SK-N-SH (cell line): ENCODE measurements around the gene CHST10. TPM values are rescaled to one million over a fixed set of nuclear protein-coding genes. Genes with fewer than 3 reads are reported as not detected.
"Not testable (repeated sequence)": the region's sequence is repeated elsewhere in the genome, so short reads cannot be mapped to it uniquely, and the experiment has no call there.

Experiments
- CTCF ChIA-PET: fragments of 300-600, 350-600 bp; formaldehyde crosslinking; extraction: SDS; loops from one replicate; lab custom pipeline; 2021; lab: Yijun Ruan, JAX
- POLR2A ChIA-PET: fragments of 350-600 bp; sonication (Branson Sonifier 250); formaldehyde crosslinking; extraction: SDS; loops from one replicate; lab custom pipeline; 2020; ENCODE audit warnings: antibody characterized with exemption, inconsistent platforms; lab: Yijun Ruan, JAX
- DNase-seq: peaks from one replicate; pipeline ENCODE4 v3.0.0; 2012
- H2AFZ ChIP-seq: fragments of 200-600 bp; sonication (generic); 2 replicates; pipeline ENCODE4 v1.8.1; 2016; ENCODE audit warnings: antibody characterized with exemption, mild to moderate bottlenecking, low read depth
- H3F3A ChIP-seq: fragments of 200-600 bp; sonication (generic); replicated peaks from 2 replicates; pipeline ENCODE3; 2016; ENCODE audit warnings: antibody characterized with exemption, mild to moderate bottlenecking; ENCODE audit not compliant: insufficient read depth
- H3K27ac ChIP-seq, 2 experiments: fragments of 200-500 bp in 1 of 2; fragments of 200-600 bp in 1 of 2; sonication (Bioruptor generic) in 1 of 2; sonication (generic), shearing (Covaris generic) in 1 of 2; 2 replicates each; pipeline versions ENCODE4 v1.5.1 to v1.6.1; 2014 to 2016; ENCODE audit warnings: low read depth in 2 of 2, inconsistent platforms in 1 of 2, low read length in 1 of 2, mild to moderate bottlenecking in 1 of 2, mixed read lengths in 1 of 2
- H3K27me3 ChIP-seq: fragments of 200-600 bp; sonication (generic), shearing (Covaris generic); 2 replicates; pipeline ENCODE4 v1.6.1; 2016; ENCODE audit warnings: mixed run types; ENCODE audit not compliant: insufficient read depth
- H3K36me3 ChIP-seq, 2 experiments: fragments of 200-500 bp in 1 of 2; fragments of 200-600 bp in 1 of 2; sonication (Bioruptor generic) in 1 of 2; sonication (generic) in 1 of 2; replicated peaks in 1 of 2; 2 replicates each; pipeline versions ENCODE3 to v1.5.1; 2014 to 2016; ENCODE audit warnings: low read length in 1 of 2, mild to moderate bottlenecking in 1 of 2; ENCODE audit not compliant: insufficient read depth in 2 of 2, control insufficient read depth in 1 of 2
- H3K4me1 ChIP-seq, 2 experiments: fragments of 200-500 bp in 1 of 2; fragments of 200-600 bp in 1 of 2; sonication (Bioruptor generic) in 1 of 2; sonication (generic), shearing (Covaris generic) in 1 of 2; 2 replicates each; pipeline versions ENCODE4 v1.5.1 to v1.6.1; 2014 to 2016; ENCODE audit warnings: low read depth in 1 of 2, low read length in 1 of 2, mixed run types in 1 of 2; ENCODE audit not compliant: insufficient read depth in 2 of 2, control insufficient read depth in 1 of 2
- H3K4me2 ChIP-seq: fragments of 200-600 bp; sonication (generic), shearing (Covaris generic); 2 replicates; pipeline ENCODE4 v1.6.1; 2017; ENCODE audit warnings: mixed run types
- H3K4me3 ChIP-seq, 2 experiments: fragments of 200-500 bp in 1 of 2; fragments of 200-600 bp in 1 of 2; sonication (Bioruptor generic) in 1 of 2; sonication (generic), shearing (Covaris generic) in 1 of 2; 2 replicates each; pipeline versions ENCODE4 v1.5.1 to v1.8.1; 2014 to 2016; ENCODE audit warnings: low read depth in 2 of 2, inconsistent platforms in 1 of 2, low read length in 1 of 2, mild to moderate bottlenecking in 1 of 2, mixed read lengths in 1 of 2, moderate library complexity in 1 of 2
- H3K79me2 ChIP-seq: fragments of 200-600 bp; sonication (generic); 2 replicates; pipeline ENCODE4 v1.8.1; 2017; ENCODE audit warnings: mild to moderate bottlenecking; ENCODE audit not compliant: insufficient read depth
- H3K9ac ChIP-seq: fragments of 200-600 bp; sonication (generic); 2 replicates; pipeline ENCODE4 v1.6.1; 2017; ENCODE audit warnings: mixed run types
- H3K9me2 ChIP-seq: fragments of 200-600 bp; sonication (generic); 2 replicates; pipeline ENCODE4 v1.6.1; 2017; ENCODE audit warnings: mixed run types
- H3K9me3 ChIP-seq: fragments of 200-600 bp; sonication (generic); 2 replicates; pipeline ENCODE4 v1.6.1; 2017; ENCODE audit warnings: mixed run types, mild to moderate bottlenecking, moderate library complexity
- H4K20me1 ChIP-seq: fragments of 200-600 bp; sonication (generic); 2 replicates; pipeline ENCODE4 v1.6.1; 2017; ENCODE audit warnings: mild to moderate bottlenecking, mixed run types; ENCODE audit not compliant: insufficient read depth
- CHD2 ChIP-seq: fragments of 150-350 bp; IDR thresholded peaks from 2 replicates; pipeline ENCODE4 v1.6.1; 2018; ENCODE audit warnings: low read length; ENCODE audit not compliant: partially characterized antibody
- FOXJ3 ChIP-seq: sonication (generic); formaldehyde crosslinking; IDR thresholded peaks from 2 replicates; pipeline ENCODE4 v1.5.1; 2020; ENCODE audit warnings: mild to moderate bottlenecking, missing genetic modification reagents
- MEF2A ChIP-seq: IDR thresholded peaks from 2 replicates; pipeline ENCODE4 v1.4.0; 2012; ENCODE audit warnings: low read depth, borderline replicate concordance
- NRF1 ChIP-seq: IDR thresholded peaks from 2 replicates; pipeline ENCODE4 v1.6.1; 2012; ENCODE audit warnings: low read depth, mild to moderate bottlenecking, low read length
- PBX3 ChIP-seq: IDR thresholded peaks from 2 replicates; pipeline ENCODE4; 2012
- POLR2AphosphoS5 ChIP-seq: IDR thresholded peaks from 2 replicates; pipeline ENCODE4 v1.6.1; 2012; ENCODE audit warnings: low read depth, low read length
- RAD21 ChIP-seq: IDR thresholded peaks from 2 replicates; pipeline ENCODE4 v1.6.1; 2012; ENCODE audit warnings: mild to moderate bottlenecking, low read length
- RFX5 ChIP-seq: IDR thresholded peaks from 2 replicates; pipeline ENCODE4 v1.6.1; 2012; ENCODE audit warnings: mild to moderate bottlenecking, improper control_type of control experiment, low read length
- RXRA ChIP-seq: IDR thresholded peaks from 2 replicates; pipeline ENCODE4 v1.4.0; 2012; ENCODE audit warnings: low read depth, mild to moderate bottlenecking, borderline replicate concordance
- TCF12 ChIP-seq: IDR thresholded peaks from 2 replicates; pipeline ENCODE4 v1.4.0; 2012
- TEAD4 ChIP-seq: IDR thresholded peaks from 2 replicates; pipeline ENCODE4 v1.4.0; 2012; ENCODE audit warnings: mild to moderate bottlenecking, borderline replicate concordance; ENCODE audit not compliant: insufficient read depth
- YY1 ChIP-seq: IDR thresholded peaks from 2 replicates; pipeline ENCODE4 v1.4.0; 2012; ENCODE audit warnings: low read depth, mild to moderate bottlenecking
- WGBS: methylation state at CpG from one replicate; pipeline ENCODE4 v1.1.6; 2017; ENCODE audit warnings: low lambda C conversion rate; 5-methylcytosine and 5-hydroxymethylcytosine counted together
- polyA plus RNA-seq, 3 experiments: library from polyadenylated mRNA; depleted of rRNA; stranded (reverse); fragments of >200 nt; gene quantifications; 2 replicates each; pipeline ENCODE4 v1.2.3, GENCODE V29; 2012
- small RNA-seq, 7 experiments: library from RNA; depleted of rRNA; stranded (forward); fragments of <200 nt; gene quantifications; one replicate each; pipeline ENCODE3, GENCODE V24; 2012
- TF ChIP-seq, protein P1 (sequence below): IDR thresholded peaks from 2 replicates; pipeline ENCODE4 v1.6.1; 2012; ENCODE audit warnings: mild to moderate bottlenecking, low read depth, low read length, moderate library complexity

Gene CHST10
- polyA plus RNA-seq, 1 of the 3 experiments (the other 2 are of a cell fraction): 17.6 TPM

- Histone ChIP-seq H3K9ac (no peak overlapping the region), H4K20me1 (no peaks in the 10 kb centered on the region), H3K27me3 (no peaks in the 10 kb centered on the region; the same call in 1 of the 2 replicates), H3K4me1 (no peaks in the 10 kb centered on the region), H3K9me2 (no peaks in the 10 kb centered on the region), H3K9me3 (no peaks in the 10 kb centered on the region), H3K79me2 (no peaks in the 10 kb centered on the region), H3K27ac (no peak overlapping the region), H2AFZ (no peak overlapping the region), H3K36me3 (no peaks in the 10 kb centered on the region), H3F3A (no peaks in the 10 kb centered on the region), H3K4me2 (no peak overlapping the region), H3K4me3 (no peak overlapping the region)
- CTCF ChIA-PET: interaction anchor here (1.0 to 1.8 kb wide), 3 partner anchors 37 to 84 kb away, joined by 3 to 5 read pairs (median 3); no protein-coding TSS in a partner anchor
- TF ChIP-seq CHD2: no peak
- no peak for TF ChIP-seq RXRA
- TF ChIP-seq POLR2AphosphoS5: no peak
- TF ChIP-seq FOXJ3 (CRISPR knock-in tag): no peak
- no peak for TF ChIP-seq RFX5
- no peak for TF ChIP-seq MEF2A
- TF ChIP-seq, protein P1, sequence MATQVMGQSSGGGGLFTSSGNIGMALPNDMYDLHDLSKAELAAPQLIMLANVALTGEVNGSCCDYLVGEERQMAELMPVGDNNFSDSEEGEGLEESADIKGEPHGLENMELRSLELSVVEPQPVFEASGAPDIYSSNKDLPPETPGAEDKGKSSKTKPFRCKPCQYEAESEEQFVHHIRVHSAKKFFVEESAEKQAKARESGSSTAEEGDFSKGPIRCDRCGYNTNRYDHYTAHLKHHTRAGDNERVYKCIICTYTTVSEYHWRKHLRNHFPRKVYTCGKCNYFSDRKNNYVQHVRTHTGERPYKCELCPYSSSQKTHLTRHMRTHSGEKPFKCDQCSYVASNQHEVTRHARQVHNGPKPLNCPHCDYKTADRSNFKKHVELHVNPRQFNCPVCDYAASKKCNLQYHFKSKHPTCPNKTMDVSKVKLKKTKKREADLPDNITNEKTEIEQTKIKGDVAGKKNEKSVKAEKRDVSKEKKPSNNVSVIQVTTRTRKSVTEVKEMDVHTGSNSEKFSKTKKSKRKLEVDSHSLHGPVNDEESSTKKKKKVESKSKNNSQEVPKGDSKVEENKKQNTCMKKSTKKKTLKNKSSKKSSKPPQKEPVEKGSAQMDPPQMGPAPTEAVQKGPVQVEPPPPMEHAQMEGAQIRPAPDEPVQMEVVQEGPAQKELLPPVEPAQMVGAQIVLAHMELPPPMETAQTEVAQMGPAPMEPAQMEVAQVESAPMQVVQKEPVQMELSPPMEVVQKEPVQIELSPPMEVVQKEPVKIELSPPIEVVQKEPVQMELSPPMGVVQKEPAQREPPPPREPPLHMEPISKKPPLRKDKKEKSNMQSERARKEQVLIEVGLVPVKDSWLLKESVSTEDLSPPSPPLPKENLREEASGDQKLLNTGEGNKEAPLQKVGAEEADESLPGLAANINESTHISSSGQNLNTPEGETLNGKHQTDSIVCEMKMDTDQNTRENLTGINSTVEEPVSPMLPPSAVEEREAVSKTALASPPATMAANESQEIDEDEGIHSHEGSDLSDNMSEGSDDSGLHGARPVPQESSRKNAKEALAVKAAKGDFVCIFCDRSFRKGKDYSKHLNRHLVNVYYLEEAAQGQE: no peak
- no peak for TF ChIP-seq NRF1
- TF ChIP-seq PBX3: no peak
- no peak for TF ChIP-seq TEAD4
- TF ChIP-seq RAD21: no peak
- no peak for TF ChIP-seq TCF12
- no peak for TF ChIP-seq YY1
- no peak for DNase-seq
- POLR2A ChIA-PET: no interaction called here
- 31% methylated on average over 4 of the region's 4 CpGs for WGBS
Observed at GRCh38 chr2:100344433-100344832, 73.0 kb downstream of the CHST10 start.

DNA sequence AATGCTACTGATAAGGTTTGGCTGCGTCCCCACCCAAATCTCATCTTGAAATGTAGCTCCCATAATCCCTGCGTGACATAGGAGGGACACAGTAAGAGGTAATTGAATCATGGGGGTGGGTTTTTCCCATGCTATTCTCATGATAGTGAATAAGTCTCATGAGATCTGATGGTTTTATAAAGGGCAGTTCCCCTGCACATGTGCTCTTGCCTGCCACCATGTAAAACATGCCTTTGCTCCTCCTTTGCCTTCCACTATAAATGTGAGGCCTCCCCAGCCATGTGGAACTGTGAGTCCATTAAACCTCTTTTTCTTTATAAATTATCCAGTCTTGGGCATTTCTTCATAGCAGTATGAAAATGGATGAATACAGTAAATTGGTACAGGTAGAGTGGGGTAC is 75.0 kb downstream of the CHST10 start:
- H3K27me3 ChIP-seq, POLR2A ChIA-PET: not testable (repeated sequence)
- CTCF ChIA-PET: interaction anchor here (2.3 kb wide), 1 partner anchor 80 kb away, joined by 16 read pairs; no protein-coding TSS in a partner anchor

More for the DNA sequence above, 75.0 kb downstream of the CHST10 start:
- not testable (repeated sequence) for H3K9ac ChIP-seq, H3K9me2 ChIP-seq, H3K36me3 ChIP-seq, H2AFZ ChIP-seq, H3K4me3 ChIP-seq, H4K20me1 ChIP-seq, H3K9me3 ChIP-seq, H3K4me2 ChIP-seq, H3K79me2 ChIP-seq, DNase-seq, H3K27ac ChIP-seq, H3F3A ChIP-seq, H3K4me1 ChIP-seq
- 48% methylated on average over 2 of the region's 2 CpGs for WGBS

Small RNAs within 50 kb of the gene (small RNA-seq; reads per million reads assigned to genes)
- gene AC012493.2: 0 reads per million in 7 experiments
- gene AC012493.3: 0 reads per million in 7 experiments

Other genes starting within 250 kb of the CHST10 start
- gene LONRF2, start 95.2 kb downstream of the CHST10 start, polyA plus RNA-seq (2012; rRNA removed): 2.0 and 2.4 TPM in 2 replicates
- gene NMS, start 52.8 kb upstream of the CHST10 start, polyA plus RNA-seq (2012; rRNA removed): not detected in 2 replicates
- gene PDCL3, start 145.3 kb upstream of the CHST10 start, polyA plus RNA-seq (2012; rRNA removed): 32.8 and 34.7 TPM in 2 replicates